ENCODE measurements around the gene TIMM13. TPM values are rescaled to one million over a fixed set of nuclear protein-coding genes. Genes with fewer than 3 reads are reported as not detected.
"Not testable (repeated sequence)": the region's sequence is repeated elsewhere in the genome, so short reads cannot be mapped to it uniquely, and the experiment has no call there.

Gene TIMM13
- total and polyA plus RNA-seq, 3 experiments from 2014 or later = 71.0 to 169 (median 154) TPM

DNA sequence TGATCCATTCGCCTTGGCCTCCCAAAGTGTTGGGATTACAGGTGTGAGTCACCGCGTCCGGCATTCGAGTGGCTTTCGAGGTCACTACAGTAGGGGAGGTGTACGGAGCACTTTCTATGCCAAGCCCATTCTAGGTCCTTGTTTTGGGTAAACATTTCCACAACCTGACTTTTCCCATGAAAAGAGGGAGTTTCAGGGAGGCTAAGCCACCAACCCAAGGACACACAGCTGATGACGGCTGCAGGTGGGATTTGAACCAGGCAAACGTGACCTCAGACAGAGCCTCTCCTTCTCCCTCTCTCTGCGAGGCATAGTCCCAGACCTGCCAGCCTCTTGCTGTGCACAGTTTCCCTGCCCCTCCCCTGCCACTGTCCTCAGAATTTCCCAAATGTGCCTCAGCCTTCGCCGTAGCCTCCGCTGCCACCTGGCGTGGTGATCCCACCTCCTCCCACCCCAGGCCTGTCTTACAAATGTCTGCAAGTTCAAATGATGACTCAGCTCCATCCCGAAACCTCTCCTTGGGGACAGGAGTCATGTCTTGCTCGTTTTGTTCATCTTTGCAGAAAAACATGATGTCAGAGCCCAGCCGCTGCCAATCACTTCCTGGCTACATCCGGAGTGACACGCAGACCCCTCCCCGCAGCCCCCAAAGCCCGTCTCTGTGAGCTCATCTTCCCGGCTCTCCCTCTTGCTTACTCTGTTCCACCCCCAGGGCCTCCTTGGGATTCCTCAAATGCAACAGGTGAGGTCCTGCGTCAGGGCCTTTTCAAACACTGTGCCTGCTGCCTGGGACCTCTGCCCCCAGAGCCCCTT lies 41.9 kb upstream of the TIMM13 start:
- Mint-ChIP-seq H3K27me3 (peaks cover 0 to 4% of the 10 kb centered on the region in 2 donors), H3K36me3 (no peaks in the 10 kb centered on the region), H3K4me3 (no peak overlapping the region), H3K4me1 (peaks cover 0 to 5% (median 1%) of the 10 kb centered on the region in 3 donors), H3K27ac (no peak overlapping the region), H3K9me3 (no peaks in the 10 kb centered on the region)
- Histone ChIP-seq H3K36me3 (ENCODE audit: insufficient read depth, low read length) (no peaks in the 10 kb centered on the region), H3K27ac (ENCODE audit: low read depth, low read length) (no peak overlapping the region), H3K27me3 (ENCODE audit: insufficient read depth, low read length, poor library complexity, severe bottlenecking) (no peaks in the 10 kb centered on the region), H3K9me3 (ENCODE audit: low read length) (no peaks in the 10 kb centered on the region), H3K4me3 (ENCODE audit: low read length) (no peak overlapping the region), H3K4me1 (ENCODE audit: insufficient read depth, low read length) (no peaks in the 10 kb centered on the region)
- DNase-seq = peak in 1 of 5 donors; percentile 13
- POLR2A ChIA-PET = interaction anchor here (0.5 to 0.6 kb wide), 2 partner anchors 13 to 321 kb away, joined by 5 to 10 read pairs; no protein-coding TSS in a partner anchor
- CTCF ChIA-PET = interaction anchor here (1.2 to 3.8 kb wide), 3 partner anchors 138 to 144 kb away, joined by 3 to 15 read pairs (median 3); no protein-coding TSS in a partner anchor

- Mint-ChIP-seq H3K27me3 (peaks cover 0 to 4% of the 10 kb centered on the region in 2 donors), H3K4me3 (no peak overlapping the region), H3K4me1 (peaks cover 0 to 5% (median 1%) of the 10 kb centered on the region in 3 donors), H3K36me3 (no peaks in the 10 kb centered on the region), H3K27ac (peak overlapping the region in 1 of 8 donors; percentile 36), H3K9me3 (no peaks in the 10 kb centered on the region)
- Histone ChIP-seq H3K27me3 (ENCODE audit: insufficient read depth, low read length, poor library complexity, severe bottlenecking) (no peaks in the 10 kb centered on the region), H3K4me3 (ENCODE audit: low read length) (no peak overlapping the region), H3K36me3 (ENCODE audit: insufficient read depth, low read length) (no peaks in the 10 kb centered on the region), H3K27ac (ENCODE audit: low read depth, low read length) (no peak overlapping the region), H3K9me3 (ENCODE audit: low read length) (no peaks in the 10 kb centered on the region), H3K4me1 (ENCODE audit: insufficient read depth, low read length) (no peaks in the 10 kb centered on the region)
- CTCF ChIA-PET = interaction anchor here (1.6 to 3.8 kb wide), 2 partner anchors 142 to 145 kb away, joined by 3 to 15 read pairs; no protein-coding TSS in a partner anchor
- DNase-seq = no peak
- POLR2A ChIA-PET = interaction anchor here (0.6 kb wide), 1 partner anchor 13 kb away, joined by 5 read pairs; no protein-coding TSS in a partner anchor
These were observed 41.2 kb upstream of the TIMM13 start for GRCh38 chr19:2468596-2468995.

DNA sequence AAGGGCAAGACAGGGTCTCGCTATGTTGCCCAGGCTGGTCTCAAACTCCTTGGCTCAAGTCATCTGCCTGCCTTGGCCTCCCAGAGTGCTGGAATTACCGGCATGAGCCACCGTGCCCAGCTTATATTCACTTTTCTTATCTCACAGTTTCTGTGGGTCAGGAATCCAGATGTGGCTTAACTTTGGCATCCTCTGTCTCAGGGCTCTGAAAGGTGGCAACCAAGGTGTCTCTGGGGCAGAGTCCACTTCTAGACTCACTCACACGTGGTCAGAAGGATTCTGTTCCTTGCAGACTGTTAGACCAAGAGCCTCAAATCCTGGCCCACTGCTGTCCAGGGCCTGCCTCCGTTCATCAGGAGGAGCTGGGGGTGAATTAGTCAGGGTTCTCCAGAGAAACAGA lies 37.0 kb upstream of the TIMM13 start:
- peaks cover 5 to 13% (median 9%) of the 10 kb centered on the region in 3 donors for H3K4me1 Mint-ChIP-seq
- no peak overlapping the region for H3K27ac ChIP-seq (ENCODE audit: low read depth, low read length)
- ChIA-PET CTCF (interaction anchor here (1.0 kb wide), 1 partner anchor 11 kb away, joined by 3 read pairs; the partner anchor contains the start of gene GADD45B), POLR2A (no interaction called here)
- no peaks in the 10 kb centered on the region for H3K9me3 ChIP-seq (ENCODE audit: low read length)
- H3K4me3 Mint-ChIP-seq = no peak overlapping the region
- H3K9me3 Mint-ChIP-seq = no peaks in the 10 kb centered on the region
- no peak overlapping the region for H3K27ac Mint-ChIP-seq
- H3K36me3 Mint-ChIP-seq = no peaks in the 10 kb centered on the region
- peaks cover 1 to 2% of the 10 kb centered on the region in 2 donors for H3K27me3 Mint-ChIP-seq
- no peak for DNase-seq
- H3K36me3 ChIP-seq (ENCODE audit: insufficient read depth, low read length) = no peaks in the 10 kb centered on the region
- peaks cover 8% of the 10 kb centered on the region for H3K4me1 ChIP-seq (ENCODE audit: insufficient read depth, low read length)
- H3K27me3 ChIP-seq (ENCODE audit: insufficient read depth, low read length, poor library complexity, severe bottlenecking) = no peaks in the 10 kb centered on the region
- no peak overlapping the region for H3K4me3 ChIP-seq (ENCODE audit: low read length)

GRCh38 chr19:2463694-2464093 lies 36.3 kb upstream of the TIMM13 start:
- H3K4me1 Mint-ChIP-seq = peaks cover 5 to 11% (median 9%) of the 10 kb centered on the region in 3 donors
- H3K36me3 ChIP-seq (ENCODE audit: insufficient read depth, low read length); H3K4me1 ChIP-seq (ENCODE audit: insufficient read depth, low read length); H3K27me3 ChIP-seq (ENCODE audit: insufficient read depth, low read length, poor library complexity, severe bottlenecking); H3K9me3 ChIP-seq (ENCODE audit: low read length); CTCF ChIA-PET; DNase-seq; H3K36me3 Mint-ChIP-seq; H3K27ac ChIP-seq (ENCODE audit: low read depth, low read length); H3K27me3 Mint-ChIP-seq; POLR2A ChIA-PET; H3K9me3 Mint-ChIP-seq; H3K4me3 ChIP-seq (ENCODE audit: low read length): not testable (repeated sequence)
- H3K27ac Mint-ChIP-seq = peak overlapping the region in 1 of 8 donors; percentile 55
- peak overlapping the region in 6 of 7 donors; percentile 8 to 68 (median 40) for H3K4me3 Mint-ChIP-seq

GRCh38 chr19:2462635-2463421 lies 35.4 kb upstream of the TIMM13 start:
- Histone ChIP-seq H3K27me3 (ENCODE audit: insufficient read depth, low read length, poor library complexity, severe bottlenecking) (no peaks in the 10 kb centered on the region), H3K4me3 (ENCODE audit: low read length) (no peak overlapping the region), H3K36me3 (ENCODE audit: insufficient read depth, low read length) (no peaks in the 10 kb centered on the region), H3K9me3 (ENCODE audit: low read length) (no peaks in the 10 kb centered on the region), H3K27ac (ENCODE audit: low read depth, low read length) (no peak overlapping the region), H3K4me1 (ENCODE audit: insufficient read depth, low read length) (peaks cover 8% of the 10 kb centered on the region)
- no peak for DNase-seq
- POLR2A ChIA-PET = interaction anchor here (0.6 to 1.0 kb wide), 3 partner anchors 13 to 239 kb away, joined by 3 to 6 read pairs (median 5); partner anchors contain the start of gene GADD45B
- no peak overlapping the region for H3K27ac Mint-ChIP-seq
- peak overlapping the region in 4 of 7 donors; percentile 1 to 68 (median 22) for H3K4me3 Mint-ChIP-seq
- CTCF ChIA-PET = interaction anchor here (2.1 kb wide), 1 partner anchor 151 kb away, joined by 4 read pairs; no protein-coding TSS in a partner anchor
- H3K9me3 Mint-ChIP-seq = no peaks in the 10 kb centered on the region
- no peaks in the 10 kb centered on the region for H3K36me3 Mint-ChIP-seq
- H3K27me3 Mint-ChIP-seq = peaks cover 0 to 1% of the 10 kb centered on the region in 2 donors
- H3K4me1 Mint-ChIP-seq = peaks cover 5 to 11% (median 9%) of the 10 kb centered on the region in 3 donors

- Histone ChIP-seq H3K27ac (ENCODE audit: low read depth, low read length) (no peak overlapping the region), H3K36me3 (ENCODE audit: insufficient read depth, low read length) (no peaks in the 10 kb centered on the region), H3K27me3 (ENCODE audit: insufficient read depth, low read length, poor library complexity, severe bottlenecking) (no peaks in the 10 kb centered on the region), H3K4me1 (ENCODE audit: insufficient read depth, low read length) (peaks cover 12% of the 10 kb centered on the region), H3K9me3 (ENCODE audit: low read length) (no peaks in the 10 kb centered on the region), H3K4me3 (ENCODE audit: low read length) (peak overlapping the region; percentile 73)
- peak in 4 of 5 donors; percentile 33 to 55 (median 35) for DNase-seq
- Mint-ChIP-seq H3K27ac (peak overlapping the region in 2 of 8 donors; percentile 43 to 94), H3K4me3 (peak overlapping the region; percentile 75 to 87 (median 79)), H3K9me3 (no peaks in the 10 kb centered on the region), H3K36me3 (no peaks in the 10 kb centered on the region), H3K4me1 (peaks cover 8 to 13% (median 11%) of the 10 kb centered on the region in 3 donors), H3K27me3 (peaks cover 0 to 1% of the 10 kb centered on the region in 2 donors)
- POLR2A ChIA-PET = interaction anchor here (0.6 to 1.0 kb wide), 3 partner anchors 14 to 239 kb away, joined by 3 to 6 read pairs (median 5); partner anchors contain the start of gene GADD45B
- CTCF ChIA-PET = interaction anchor here (1.4 to 2.1 kb wide), 2 partner anchors 11 to 152 kb away, joined by 4 to 6 read pairs; no protein-coding TSS in a partner anchor
These were observed 34.6 kb upstream of the TIMM13 start for GRCh38 chr19:2461751-2462634.

- Mint-ChIP-seq H3K27ac (peak overlapping the region in 2 of 8 donors; percentile 12 to 42), H3K27me3 (peaks cover 0 to 1% of the 10 kb centered on the region in 2 donors), H3K4me1 (peaks cover 12 to 18% (median 16%) of the 10 kb centered on the region in 3 donors), H3K9me3 (no peaks in the 10 kb centered on the region), H3K4me3 (peak overlapping the region in 4 of 7 donors; percentile 15 to 72 (median 42)), H3K36me3 (peaks cover 0 to 1% (median 0%) of the 10 kb centered on the region in 3 donors)
- no peaks in the 10 kb centered on the region for H3K9me3 ChIP-seq (ENCODE audit: low read length)
- H3K27me3 ChIP-seq (ENCODE audit: insufficient read depth, low read length, poor library complexity, severe bottlenecking) = no peaks in the 10 kb centered on the region
- ChIA-PET POLR2A (no interaction called here), CTCF (interaction anchor here (1.2 to 1.4 kb wide), 2 partner anchors 13 to 16 kb away, joined by 3 to 6 read pairs; partner anchors contain the start of gene GADD45B)
- no peak for DNase-seq
- no peak overlapping the region for H3K4me3 ChIP-seq (ENCODE audit: low read length)
- no peaks in the 10 kb centered on the region for H3K36me3 ChIP-seq (ENCODE audit: insufficient read depth, low read length)
- peaks cover 20% of the 10 kb centered on the region for H3K4me1 ChIP-seq (ENCODE audit: insufficient read depth, low read length)
- H3K27ac ChIP-seq (ENCODE audit: low read depth, low read length) = no peak overlapping the region
These were observed 32.9 kb upstream of the TIMM13 start for GRCh38 chr19:2460245-2460644.
